Tibial artery (tissue), 4 donors: ENCODE data around the gene CMSS1.

ENCODE experiments used
- DNase-seq, 2 donors: peaks; one replicate each; pipeline ENCODE4 v3.0.0-alpha.2; 2019
- H3K27ac ChIP-seq, 2 donors: fragments of 200-600 bp; sonication (generic) in 1 of 2; 1 replicate in 1 of 2; 2 replicates in 1 of 2; pipeline ENCODE4 v1.5.1; 2018 to 2019; ENCODE audit warnings: mild to moderate bottlenecking in 1 of 2
- H3K27me3 ChIP-seq, 2 donors: fragments of 200-600 bp; sonication (generic) in 1 of 2; one replicate each; pipeline versions ENCODE4 v1.5.1 to v1.6.0; 2016 to 2019
- H3K36me3 ChIP-seq, 3 donors: fragments of 200-600 bp; sonication (generic) in 2 of 3; one replicate each; pipeline ENCODE4 v1.5.1; 2016 to 2019; ENCODE audit warnings: mild to moderate bottlenecking in 2 of 3
- H3K4me1 ChIP-seq, 4 donors: fragments of 200-600 bp; sonication (generic) in 2 of 4; 1 replicate in 3 of 4; 2 replicates in 1 of 4; pipeline ENCODE4 v1.5.1; 2016 to 2019
- H3K4me3 ChIP-seq, 2 donors: fragments of 200-600 bp; sonication (generic) in 1 of 2; 1 replicate in 1 of 2; 2 replicates in 1 of 2; pipeline ENCODE4 v1.5.1; 2018 to 2019; ENCODE audit warnings: mild to moderate bottlenecking in 2 of 2
- H3K9me3 ChIP-seq, 3 donors: fragments of 200-600 bp; sonication (generic) in 1 of 3; one replicate each; pipeline ENCODE4 v1.5.1; 2016 to 2019
- intact Hi-C: fragments of 100-400 bp; cut with DNase I; formaldehyde crosslinking; loops from one replicate; pipeline ENCODE4 v1.15.0; 2023; ENCODE audit warnings: low total_unique reads
- TF ChIP-seq, protein P1 (sequence below), 2 experiments: fragments of 200-600 bp in 1 of 2; fragments of 450-650 bp in 1 of 2; IDR thresholded peaks; one replicate each; pipeline ENCODE4 v1.5.1; 2017 to 2019; ENCODE audit warnings: antibody characterized with exemption in 2 of 2, mild to moderate bottlenecking in 1 of 2, moderate library complexity in 1 of 2

The CMSS1 gene

GRCh38 chr3:99872923-99873254 lies 55.2 kb downstream of the CMSS1 start:
- H3K27me3 ChIP-seq: no peaks in the 10 kb centered on the region
- H3K4me1 ChIP-seq: peaks cover 0 to 57% (median 27%) of the 10 kb centered on the region in 4 donors
- H3K9me3 ChIP-seq: no peaks in the 10 kb centered on the region
- peak overlapping the region; percentile 96 to 97 for H3K27ac ChIP-seq
- H3K36me3 ChIP-seq: peaks cover 0 to 10% (median 0%) of the 10 kb centered on the region in 3 donors
- peak overlapping the region; percentile 74 to 87 for H3K4me3 ChIP-seq
- intact Hi-C loops: loop anchor here (2.0 kb wide), 1 partner anchor 54 kb away; no protein-coding TSS in a partner anchor
- TF ChIP-seq, protein P1, sequence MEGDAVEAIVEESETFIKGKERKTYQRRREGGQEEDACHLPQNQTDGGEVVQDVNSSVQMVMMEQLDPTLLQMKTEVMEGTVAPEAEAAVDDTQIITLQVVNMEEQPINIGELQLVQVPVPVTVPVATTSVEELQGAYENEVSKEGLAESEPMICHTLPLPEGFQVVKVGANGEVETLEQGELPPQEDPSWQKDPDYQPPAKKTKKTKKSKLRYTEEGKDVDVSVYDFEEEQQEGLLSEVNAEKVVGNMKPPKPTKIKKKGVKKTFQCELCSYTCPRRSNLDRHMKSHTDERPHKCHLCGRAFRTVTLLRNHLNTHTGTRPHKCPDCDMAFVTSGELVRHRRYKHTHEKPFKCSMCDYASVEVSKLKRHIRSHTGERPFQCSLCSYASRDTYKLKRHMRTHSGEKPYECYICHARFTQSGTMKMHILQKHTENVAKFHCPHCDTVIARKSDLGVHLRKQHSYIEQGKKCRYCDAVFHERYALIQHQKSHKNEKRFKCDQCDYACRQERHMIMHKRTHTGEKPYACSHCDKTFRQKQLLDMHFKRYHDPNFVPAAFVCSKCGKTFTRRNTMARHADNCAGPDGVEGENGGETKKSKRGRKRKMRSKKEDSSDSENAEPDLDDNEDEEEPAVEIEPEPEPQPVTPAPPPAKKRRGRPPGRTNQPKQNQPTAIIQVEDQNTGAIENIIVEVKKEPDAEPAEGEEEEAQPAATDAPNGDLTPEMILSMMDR (IDR thresholded peaks at IDR 0.05): no peak
- no peak for DNase-seq

- Histone ChIP-seq H3K4me3 (peak overlapping the region; percentile 74 to 87), H3K9me3 (no peaks in the 10 kb centered on the region), H3K36me3 (peaks cover 0 to 10% (median 0%) of the 10 kb centered on the region in 3 donors), H3K27me3 (no peaks in the 10 kb centered on the region), H3K4me1 (peaks cover 0 to 57% (median 24%) of the 10 kb centered on the region in 4 donors), H3K27ac (peak overlapping the region; percentile 96 to 97)
- DNase-seq: no peak
- TF ChIP-seq, protein P1 (IDR thresholded peaks at IDR 0.05): no peak
- intact Hi-C loops: loop anchor here (2.0 kb wide), 1 partner anchor 53 kb away; no protein-coding TSS in a partner anchor
Observed at GRCh38 chr3:99873269-99874102, 55.8 kb downstream of the CMSS1 start.

DNA sequence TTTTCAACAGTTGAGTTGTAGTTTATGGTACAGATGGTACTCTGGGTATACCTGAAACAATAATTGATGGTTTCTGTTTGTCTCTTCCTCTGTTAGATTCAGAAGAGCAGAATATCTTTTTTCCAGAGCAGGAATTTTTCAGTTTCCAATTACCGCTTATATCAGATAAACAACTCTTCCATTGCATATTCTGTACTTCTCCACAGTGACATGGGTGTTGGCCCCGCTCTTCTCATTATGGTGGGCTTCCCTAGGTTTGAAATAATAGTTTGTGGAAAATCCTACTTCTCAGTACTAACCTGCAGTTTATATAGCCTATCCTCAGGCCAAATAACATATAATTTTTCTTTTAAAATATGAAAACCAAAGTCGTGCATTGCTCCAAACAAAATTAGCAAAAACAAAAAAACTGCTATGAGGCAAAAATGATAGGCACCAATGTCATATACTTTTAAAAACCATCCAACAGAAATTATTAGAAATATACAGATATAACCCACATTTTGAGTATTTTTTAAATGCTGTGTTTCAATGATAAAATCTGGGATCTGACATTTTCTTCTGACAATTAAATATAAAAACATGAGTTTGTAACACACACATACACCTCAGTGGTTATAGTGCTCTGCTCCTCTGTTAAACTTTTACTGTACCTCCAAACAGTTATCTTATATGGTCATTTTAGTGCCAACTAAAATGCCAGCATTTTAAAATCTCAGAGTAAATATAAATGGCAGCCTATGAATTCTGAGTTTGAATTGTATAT lies 56.8 kb downstream of the CMSS1 start:
- peaks cover 0 to 10% (median 0%) of the 10 kb centered on the region in 3 donors for H3K36me3 ChIP-seq
- H3K9me3 ChIP-seq: no peaks in the 10 kb centered on the region
- DNase-seq: no peak
- peaks cover 0 to 51% (median 20%) of the 10 kb centered on the region in 4 donors for H3K4me1 ChIP-seq
- H3K27me3 ChIP-seq: no peaks in the 10 kb centered on the region
- TF ChIP-seq, protein P1 (IDR thresholded peaks at IDR 0.05): no peak
- H3K4me3 ChIP-seq: peak overlapping the region; percentile 74 to 87
- intact Hi-C loops: no loop called here
- peak overlapping the region; percentile 96 to 97 for H3K27ac ChIP-seq

- Histone ChIP-seq H3K27ac (peak overlapping the region; percentile 96 to 97), H3K4me3 (peak overlapping the region; percentile 74 to 87), H3K9me3 (no peaks in the 10 kb centered on the region), H3K4me1 (peaks cover 0 to 46% (median 11%) of the 10 kb centered on the region in 4 donors), H3K27me3 (no peaks in the 10 kb centered on the region), H3K36me3 (peaks cover 0 to 10% (median 0%) of the 10 kb centered on the region in 3 donors)
- DNase-seq: no peak
- intact Hi-C loops: no loop called here
- TF ChIP-seq, protein P1 (IDR thresholded peaks at IDR 0.05): no peak
Observed at GRCh38 chr3:99875581-99875928, 57.9 kb downstream of the CMSS1 start.

- intact Hi-C loops: no loop called here
- Histone ChIP-seq H3K4me1 (peaks cover 0 to 46% (median 10%) of the 10 kb centered on the region in 4 donors), H3K27me3 (no peaks in the 10 kb centered on the region), H3K36me3 (peaks cover 0 to 4% (median 0%) of the 10 kb centered on the region in 3 donors), H3K4me3 (peak overlapping the region; percentile 74 to 87), H3K27ac (peak overlapping the region; percentile 96 to 97), H3K9me3 (no peaks in the 10 kb centered on the region)
- TF ChIP-seq, protein P1 (IDR thresholded peaks at IDR 0.05): peak in 1 of 2 experiments; percentile 9
- DNase-seq: peak; percentile 77 to 91
Observed at GRCh38 chr3:99875929-99876841, 58.5 kb downstream of the CMSS1 start.
